ENCODE measurements around the gene NRIP1. TPM values are rescaled to one million over a fixed set of nuclear protein-coding genes. Genes with fewer than 3 reads are reported as not detected.

The NRIP1 gene
- total RNA-seq, 1 donor from 2014 or later: 45.9 TPM

- intact Hi-C loops (cut with DNase I): no loop called here
- H3K9me3 ChIP-seq: no peaks in the 10 kb centered on the region
- DNase-seq (no peak), ATAC-seq (no peak)
- no peaks in the 10 kb centered on the region for H3K4me1 ChIP-seq
- H3K27ac ChIP-seq: no peak overlapping the region
- H3K4me3 ChIP-seq: no peak overlapping the region
- H3K36me3 ChIP-seq: no peaks in the 10 kb centered on the region
- no peaks in the 10 kb centered on the region for H3K27me3 ChIP-seq
- no peak for TF ChIP-seq CTCF (IDR thresholded peaks at IDR 0.05)
Observed at GRCh38 chr21:14923468-14923867, 141.3 kb downstream of the NRIP1 start.

GRCh38 chr21:14922980-14923379 is 141.8 kb downstream of the NRIP1 start:
- no peak for ATAC-seq
- no peaks in the 10 kb centered on the region for H3K9me3 ChIP-seq
- H3K27ac ChIP-seq: no peak overlapping the region
- H3K27me3 ChIP-seq: no peaks in the 10 kb centered on the region
- H3K36me3 ChIP-seq: no peaks in the 10 kb centered on the region
- TF ChIP-seq CTCF (IDR thresholded peaks at IDR 0.05): no peak
- intact Hi-C loops (cut with DNase I): no loop called here
- no peak for DNase-seq
- H3K4me1 ChIP-seq: no peaks in the 10 kb centered on the region
- no peak overlapping the region for H3K4me3 ChIP-seq

- no peak for ATAC-seq
Observed at GRCh38 chr21:14918527-14918926, 146.3 kb downstream of the NRIP1 start.

GRCh38 chr21:14917762-14918161 is 147.0 kb downstream of the NRIP1 start:
- no peaks in the 10 kb centered on the region for H3K4me1 ChIP-seq
- DNase-seq (no peak), ATAC-seq (no peak)
- no peaks in the 10 kb centered on the region for H3K36me3 ChIP-seq
- intact Hi-C loops (cut with DNase I): no loop called here
- no peaks in the 10 kb centered on the region for H3K27me3 ChIP-seq
- no peak for TF ChIP-seq CTCF (IDR thresholded peaks at IDR 0.05)
- H3K4me3 ChIP-seq: no peak overlapping the region
- no peak overlapping the region for H3K27ac ChIP-seq
- no peaks in the 10 kb centered on the region for H3K9me3 ChIP-seq

More at GRCh38 chr21:14918527-14918926, 146.3 kb downstream of the NRIP1 start:
- Histone ChIP-seq H3K36me3 (no peaks in the 10 kb centered on the region), H3K27ac (no peak overlapping the region), H3K4me1 (no peaks in the 10 kb centered on the region), H3K4me3 (no peak overlapping the region), H3K9me3 (no peaks in the 10 kb centered on the region), H3K27me3 (no peaks in the 10 kb centered on the region)
- intact Hi-C loops (cut with DNase I): no loop called here
- no peak for DNase-seq
- TF ChIP-seq CTCF (IDR thresholded peaks at IDR 0.05): no peak

- intact Hi-C loops (cut with DNase I): no loop called here
Observed at GRCh38 chr21:14916676-14917141, 148.1 kb downstream of the NRIP1 start.

More at GRCh38 chr21:14916676-14917141, 148.1 kb downstream of the NRIP1 start:
- Histone ChIP-seq H3K36me3 (no peaks in the 10 kb centered on the region), H3K4me3 (no peak overlapping the region), H3K27ac (no peak overlapping the region), H3K9me3 (no peaks in the 10 kb centered on the region), H3K27me3 (no peaks in the 10 kb centered on the region), H3K4me1 (no peaks in the 10 kb centered on the region)
- no peak for TF ChIP-seq CTCF (IDR thresholded peaks at IDR 0.05)
- no peak for ATAC-seq
- DNase-seq: no peak
